Measurements from ENCODE around the gene NR1D1.

The NR1D1 gene

DNA sequence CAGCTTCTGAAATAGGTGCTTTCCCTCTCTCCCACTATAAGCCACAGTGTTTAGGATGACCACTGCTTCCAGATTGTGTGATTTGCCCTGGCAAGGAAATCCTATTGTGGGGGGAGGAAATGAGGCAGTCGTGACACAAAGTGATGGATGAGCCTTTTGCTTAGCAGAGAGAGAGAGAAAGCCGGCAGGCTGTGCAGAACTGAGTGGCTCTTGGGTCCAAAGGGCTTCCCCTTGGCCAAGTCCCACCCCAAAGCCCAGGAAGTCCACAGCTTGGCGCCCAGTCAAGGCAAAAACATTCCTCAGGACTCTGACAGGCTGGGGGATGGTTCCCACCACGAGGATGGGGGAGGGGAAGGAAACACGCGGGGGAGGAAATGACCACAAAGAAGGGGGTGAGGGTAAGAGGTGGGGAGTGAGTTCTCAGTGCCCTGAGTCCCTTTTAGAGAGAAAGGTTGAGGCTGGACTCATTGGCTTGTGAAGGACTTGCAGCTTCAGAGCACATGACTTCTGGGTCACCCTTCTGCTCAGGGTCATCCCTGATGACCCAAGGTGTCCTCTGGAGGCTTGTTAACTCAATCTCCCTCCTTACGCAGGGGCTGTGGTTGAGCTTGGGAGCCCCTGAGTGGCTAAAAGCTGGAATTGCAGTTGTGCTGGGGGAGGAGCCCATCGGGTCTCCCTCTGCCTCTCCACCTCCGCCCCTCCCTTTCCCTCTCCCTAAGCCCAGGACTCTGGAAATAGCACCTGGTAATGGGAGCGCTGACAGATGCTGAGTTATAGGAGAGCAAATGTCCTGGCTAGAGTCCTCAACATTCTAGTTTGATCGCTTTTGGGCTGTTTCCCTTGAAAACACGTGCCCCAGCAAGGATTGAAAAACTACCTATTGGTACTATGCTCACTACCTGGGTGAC, 11.1 kb upstream of the NR1D1 start:
- DNase-seq (ENCODE audit: low spot score): peak; percentile 95

DNA sequence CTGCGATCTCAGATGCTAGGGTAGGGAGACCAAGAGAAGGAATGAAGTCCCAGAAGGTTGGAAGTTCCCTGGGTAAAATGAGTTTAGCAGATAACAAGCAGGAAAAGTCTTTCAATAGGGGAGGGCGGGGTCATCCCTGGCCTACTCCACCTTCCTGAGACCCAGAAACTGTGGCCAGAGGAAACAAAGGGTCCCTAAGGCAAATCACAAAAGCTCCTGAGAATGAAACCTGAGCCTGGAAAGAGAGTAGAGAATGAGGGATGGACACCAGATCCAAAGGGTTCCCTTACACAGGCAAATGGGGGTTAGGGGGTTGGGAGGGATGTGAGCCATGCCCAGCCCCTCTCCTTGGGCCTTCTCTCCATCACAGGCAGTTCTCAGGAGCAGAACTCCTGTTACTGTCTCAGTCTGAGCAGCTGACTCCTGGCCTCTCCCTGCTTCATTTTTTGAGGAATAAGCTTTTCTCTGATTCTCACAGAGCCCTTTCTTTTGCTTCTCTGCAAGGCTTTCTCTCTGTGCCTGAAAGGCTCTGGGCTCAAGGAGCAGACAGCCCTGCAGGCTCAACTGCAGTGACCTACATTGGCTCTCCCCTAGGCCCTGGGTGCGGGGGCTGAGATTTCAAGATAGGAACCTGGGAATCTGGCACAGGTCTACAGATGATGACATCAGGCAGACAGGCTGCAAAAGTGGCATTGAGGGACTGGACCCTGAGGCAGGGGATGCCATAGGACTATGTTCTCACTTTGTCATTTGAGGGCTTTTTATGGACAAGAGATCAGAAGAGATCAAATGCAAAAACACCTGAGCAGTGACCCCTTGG, 9.8 kb upstream of the NR1D1 start:
- no peak for DNase-seq (ENCODE audit: low spot score)

DNA sequence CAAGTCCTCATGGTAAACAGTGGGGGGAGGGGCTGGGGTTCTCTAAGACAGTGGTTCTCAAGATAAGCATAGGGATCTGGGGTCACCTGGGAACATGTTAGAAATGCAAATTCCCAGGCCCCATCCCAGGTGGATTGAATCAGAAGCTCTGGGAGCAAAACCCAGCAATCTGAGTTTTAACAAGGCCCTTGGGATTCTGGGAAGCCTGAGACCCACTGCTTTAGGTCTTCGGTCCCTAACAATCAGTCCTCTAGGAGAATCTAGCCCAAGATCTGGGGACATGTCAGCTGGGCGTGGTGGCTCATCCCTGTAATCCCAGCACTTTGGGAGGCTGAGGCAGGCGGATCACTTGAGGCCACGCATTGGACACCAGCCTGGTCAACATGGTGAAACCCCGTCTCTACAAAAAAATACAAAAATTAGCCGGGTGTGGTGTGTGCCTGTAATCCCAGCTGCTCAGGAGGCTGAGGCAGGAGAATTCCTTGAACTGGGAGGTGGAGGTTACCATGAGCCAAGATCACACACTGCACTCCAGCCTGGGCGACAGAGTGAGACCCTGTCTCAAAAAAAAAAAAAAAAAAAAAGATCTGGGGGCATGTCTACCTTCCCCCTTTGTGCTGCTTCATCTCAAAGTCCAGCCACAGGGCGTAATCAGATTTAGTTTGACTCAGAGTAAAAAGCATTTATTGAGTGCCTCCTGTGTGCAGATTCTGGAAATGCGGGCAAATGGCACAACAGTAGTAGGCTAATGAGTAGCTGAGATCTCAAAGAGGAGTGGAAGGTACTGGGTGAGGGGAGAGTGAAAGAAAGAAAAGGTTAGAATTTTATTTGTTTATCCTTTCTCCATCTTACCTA, 8.8 kb upstream of the NR1D1 start:
- DNase-seq (ENCODE audit: low spot score): no peak

DNA sequence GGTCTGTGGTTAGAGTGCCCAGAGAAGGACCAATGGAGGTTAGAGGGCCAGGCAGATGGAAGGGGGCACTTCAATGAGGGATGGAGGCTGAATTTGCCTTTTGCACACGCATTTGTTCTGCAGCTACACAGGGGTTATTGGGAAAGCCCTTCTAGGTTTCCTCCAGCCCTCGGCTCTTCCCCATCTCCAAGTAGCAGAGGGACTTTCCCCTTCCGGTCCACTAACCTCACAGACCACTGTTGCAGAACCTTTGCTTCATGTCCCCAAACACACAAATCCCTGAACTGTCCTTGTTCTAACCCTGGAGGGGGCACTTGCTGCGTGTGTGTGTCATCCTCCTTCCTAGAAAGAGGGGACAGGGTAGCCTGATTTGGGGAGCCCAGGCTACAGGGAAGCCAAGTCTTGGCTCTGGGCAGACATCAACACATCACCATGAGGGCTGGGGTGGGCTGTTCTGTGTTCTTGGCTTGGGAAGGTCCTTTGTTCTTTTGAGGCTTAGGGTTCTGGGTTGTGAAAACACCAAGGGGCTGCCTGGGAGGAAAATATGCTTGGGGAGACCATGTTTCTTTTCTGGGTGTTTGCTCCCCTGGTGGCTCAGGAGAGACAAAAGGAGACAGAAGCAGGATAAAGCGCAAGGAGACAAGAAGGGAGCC, 7.3 kb upstream of the NR1D1 start:
- DNase-seq (ENCODE audit: low spot score): no peak

DNA sequence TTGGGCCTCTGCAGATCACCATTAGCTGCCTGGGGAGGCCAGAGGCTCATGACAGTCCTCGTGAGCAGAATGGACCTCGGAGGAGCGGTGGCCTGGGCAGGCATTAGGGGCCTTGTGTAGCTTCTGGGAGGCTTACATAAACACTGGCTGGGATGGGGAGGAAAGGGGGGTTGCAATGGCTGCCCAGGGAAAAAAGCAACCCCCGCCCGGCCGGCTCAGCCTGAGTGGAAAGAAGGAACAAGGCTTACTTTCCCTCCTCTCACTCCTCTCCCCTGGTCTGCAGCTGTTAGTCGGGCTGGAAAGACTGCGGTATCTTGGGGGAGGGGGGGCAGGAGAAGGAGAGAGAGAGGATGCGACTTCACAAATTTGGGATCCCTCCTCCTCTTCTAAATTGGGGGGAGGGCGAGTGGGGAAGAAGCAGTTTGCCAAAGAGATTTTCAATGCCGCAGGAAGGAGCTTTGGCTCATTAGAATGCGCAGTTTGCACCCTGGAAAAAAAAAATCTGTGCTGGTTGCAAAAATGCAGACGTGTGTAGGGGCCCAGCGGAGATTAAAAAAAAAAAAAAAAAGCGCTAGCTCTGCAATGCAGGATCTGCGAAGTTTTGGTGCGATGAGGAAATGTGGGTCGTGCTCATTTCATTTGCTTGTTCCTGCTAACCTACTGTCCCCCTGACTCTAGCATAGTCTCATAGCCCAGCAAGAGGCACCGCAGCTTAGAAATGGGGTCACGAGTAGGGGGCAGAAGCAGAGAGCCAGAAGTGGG, 6.6 kb upstream of the NR1D1 start:
- no peak for DNase-seq (ENCODE audit: low spot score)

DNA sequence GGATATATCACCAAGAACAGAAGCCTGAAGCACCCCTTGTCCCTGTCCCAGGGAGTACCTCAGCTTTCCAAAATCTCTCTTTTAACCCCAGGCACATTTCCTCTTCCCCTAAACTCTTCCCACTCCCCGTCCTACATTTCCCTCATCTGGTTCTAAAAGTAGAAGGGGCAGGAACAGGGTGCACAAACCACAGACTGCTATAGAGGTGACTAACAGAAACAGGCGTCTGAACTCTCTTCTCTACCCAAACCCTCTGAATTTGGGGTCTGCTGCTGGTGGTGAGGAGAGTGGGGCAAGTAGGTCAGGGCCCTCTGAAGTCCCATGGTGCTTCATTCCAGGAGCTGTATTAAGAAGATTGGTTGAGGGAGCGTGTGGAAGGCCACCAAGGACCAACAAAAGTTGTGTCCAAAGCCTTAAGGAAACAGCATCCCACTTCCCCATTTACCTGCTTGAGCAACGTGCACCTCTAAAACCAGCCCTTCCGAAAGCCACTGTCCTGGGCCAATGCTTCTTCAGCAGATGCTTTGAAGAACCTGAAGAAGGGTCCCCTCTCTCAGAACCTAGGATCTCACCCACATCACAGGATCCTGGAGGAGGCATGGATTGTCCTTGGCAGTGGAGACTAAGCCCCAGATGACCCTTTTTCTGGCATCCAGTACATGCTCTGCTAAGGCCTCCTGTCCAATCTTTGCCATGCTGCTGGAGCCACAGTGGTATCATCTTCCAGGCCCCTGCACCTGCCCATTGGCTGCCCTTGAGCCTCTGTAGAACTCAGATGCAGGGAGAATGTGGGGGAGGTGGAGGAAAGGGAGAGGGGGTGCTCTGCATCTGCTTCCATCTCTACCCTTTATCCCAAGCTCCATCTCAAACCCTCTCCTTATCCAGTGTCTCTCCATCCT, 5.7 kb upstream of the NR1D1 start:
- no peak for DNase-seq (ENCODE audit: low spot score)

DNA sequence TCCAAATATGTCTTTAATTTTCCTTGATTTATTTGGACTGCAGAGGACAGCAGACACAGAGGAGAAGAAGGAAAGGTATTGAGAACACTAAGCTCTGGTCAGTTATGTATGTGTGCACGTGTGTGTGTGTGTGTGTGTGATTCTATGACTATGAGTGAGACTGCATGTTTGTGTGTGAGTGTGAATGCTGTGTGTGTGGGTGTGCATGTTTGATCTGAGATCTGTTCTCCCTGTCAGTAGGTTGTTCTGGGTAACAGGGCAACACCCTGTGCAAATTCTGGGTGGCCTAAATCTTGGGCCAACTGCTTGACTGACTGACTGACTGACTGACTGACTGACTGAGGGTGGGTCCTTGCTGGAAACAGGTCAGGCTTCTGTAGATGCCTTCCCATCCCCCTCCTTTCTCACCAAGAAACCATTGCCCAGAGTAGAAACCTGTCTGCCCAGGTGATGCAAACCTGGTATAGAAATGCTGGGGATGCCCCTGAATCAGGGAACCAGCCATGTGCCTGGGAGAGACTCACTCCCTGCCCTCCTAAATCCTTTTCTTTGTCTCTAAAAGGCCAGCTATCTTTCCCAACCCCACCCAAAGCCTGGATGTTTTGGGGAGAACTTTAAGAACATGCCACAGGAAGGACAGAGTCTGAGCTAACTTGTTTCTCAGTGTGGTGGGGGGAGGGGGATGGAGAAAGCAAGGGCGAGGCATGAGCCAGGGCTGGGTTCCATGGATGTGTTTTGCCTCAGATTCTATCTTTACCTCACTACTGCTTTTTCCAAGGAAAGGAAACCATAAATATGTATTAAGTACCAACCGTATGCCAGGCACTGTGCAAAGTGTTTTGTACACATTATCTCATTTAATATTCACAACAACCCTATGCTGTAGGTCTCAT, 4.5 kb upstream of the NR1D1 start:
- DNase-seq (ENCODE audit: low spot score): no peak

DNA sequence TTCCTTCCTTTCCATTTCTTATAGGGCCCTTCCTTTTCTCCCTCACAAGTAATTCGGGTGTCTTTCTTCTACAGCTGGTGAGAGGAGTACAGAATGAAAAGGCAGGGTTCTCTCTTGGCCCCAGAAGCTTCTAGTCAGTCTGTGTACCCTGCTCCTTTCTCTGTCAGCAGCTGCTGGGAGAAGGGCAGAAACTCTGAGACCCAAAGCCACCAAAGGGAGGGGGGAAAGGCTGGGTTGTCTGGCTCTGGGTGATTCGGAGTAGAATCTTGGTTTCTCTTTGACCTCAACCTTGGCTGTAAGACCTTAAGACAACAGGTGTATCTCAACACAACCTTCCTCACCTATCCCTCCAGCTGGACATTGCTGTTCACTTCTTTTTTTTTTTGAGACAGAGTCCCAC, 3.3 kb upstream of the NR1D1 start:
- no peak for DNase-seq (ENCODE audit: low spot score)

DNA sequence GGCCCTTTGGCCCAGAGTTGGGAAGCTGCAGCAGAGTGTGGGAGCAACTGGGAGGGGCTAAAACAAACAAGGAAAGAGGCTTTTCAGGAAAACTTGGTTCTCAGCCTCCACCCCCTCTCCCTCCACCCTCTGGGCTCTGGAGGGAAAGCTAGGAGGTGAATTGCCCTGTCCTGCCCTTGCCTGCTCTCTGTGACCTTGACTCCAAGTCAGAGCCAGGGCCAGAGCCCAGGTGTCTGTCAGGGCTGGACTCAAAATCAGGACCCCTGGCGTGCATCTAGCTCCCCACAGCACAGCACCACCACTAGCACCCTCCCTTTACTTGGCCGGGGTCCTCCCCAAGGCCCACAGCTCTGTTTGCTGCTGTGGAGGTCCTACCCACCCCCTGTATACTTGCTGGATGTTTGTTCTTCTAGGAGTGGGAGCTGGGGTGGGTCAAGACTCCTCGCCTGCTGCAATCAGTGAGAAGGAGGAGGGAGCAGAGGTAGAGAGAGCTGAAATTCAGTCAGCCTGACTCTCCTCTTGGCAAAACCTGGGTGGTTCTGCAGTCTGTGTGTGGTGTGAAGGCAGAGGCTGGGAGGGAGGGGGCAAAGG, 2.8 kb upstream of the NR1D1 start:
- DNase-seq (ENCODE audit: low spot score): no peak

DNA sequence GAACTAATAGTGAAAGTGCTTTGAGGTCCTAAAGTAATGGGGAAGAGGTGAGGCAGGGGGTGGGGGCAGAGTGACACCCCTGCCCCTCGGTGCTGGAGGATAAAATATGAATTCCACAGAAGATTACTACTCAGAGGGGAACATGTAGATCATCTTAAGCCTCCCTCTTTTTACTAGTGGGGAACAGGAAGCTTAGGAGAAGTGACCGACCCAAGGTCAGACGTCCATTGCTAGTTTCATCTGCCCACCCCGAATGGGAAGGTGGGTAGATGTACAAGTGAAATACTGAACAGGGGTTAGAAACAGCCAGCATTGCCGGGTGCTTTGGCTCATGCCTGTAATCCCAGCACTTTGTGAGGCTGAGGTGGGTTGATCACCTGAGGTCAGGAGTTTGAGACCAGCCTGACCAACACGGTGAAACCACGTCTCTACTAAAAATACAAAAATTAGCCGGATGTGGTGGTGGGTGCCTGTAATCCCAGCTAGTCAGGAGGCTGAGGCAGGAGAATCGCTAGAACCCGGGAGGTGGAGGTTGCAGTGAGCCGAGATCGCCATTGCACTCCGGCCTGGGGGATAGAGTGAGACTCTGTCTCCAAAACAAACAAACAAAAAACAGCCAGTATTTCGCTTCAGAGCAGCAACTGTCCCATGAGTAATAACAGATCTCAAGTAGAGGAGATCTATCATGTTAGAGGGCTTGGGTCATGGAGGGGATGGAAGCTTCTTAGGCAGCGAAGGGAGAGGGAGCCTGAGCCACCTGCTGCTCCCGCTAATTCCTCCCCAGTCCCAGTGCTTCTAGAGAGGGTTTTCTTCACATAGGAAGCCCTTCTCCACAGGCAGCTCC, 1.2 kb upstream of the NR1D1 start:
- no peak for DNase-seq (ENCODE audit: low spot score)

DNA sequence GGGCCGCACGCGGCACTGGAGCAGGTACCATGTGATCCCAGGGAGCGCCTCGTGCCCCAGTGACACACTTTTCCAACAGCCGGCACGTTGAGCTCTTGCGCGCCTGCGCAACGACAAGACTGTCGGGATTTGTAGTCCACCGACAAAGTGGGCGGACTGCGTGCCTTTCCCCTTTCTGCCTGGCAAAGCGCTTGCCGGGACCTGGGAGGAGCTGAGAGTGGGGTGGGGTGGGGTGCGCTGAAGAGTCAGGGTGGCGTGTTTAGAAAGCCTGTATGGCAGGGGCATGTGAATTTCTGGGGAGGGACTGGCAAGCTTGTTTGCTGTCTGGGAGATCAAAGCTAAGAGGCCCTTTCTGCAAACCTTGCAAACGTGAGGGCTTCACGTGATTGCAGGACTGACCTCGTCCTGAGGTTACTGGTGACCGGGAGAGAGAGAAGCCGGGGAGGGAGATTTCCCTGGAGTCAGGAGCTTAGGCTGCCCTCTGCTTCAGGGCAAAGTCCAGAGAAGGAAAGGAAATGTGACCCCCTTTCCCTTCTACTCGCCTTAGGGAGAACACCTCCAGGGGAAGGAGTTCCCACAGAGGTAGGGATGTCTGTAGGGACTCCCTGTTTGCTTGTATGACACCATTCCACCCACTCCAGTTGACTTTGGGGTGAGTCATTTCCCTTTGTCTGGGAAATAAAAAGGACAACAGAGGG, 429 bp upstream of the NR1D1 start:
- DNase-seq (ENCODE audit: low spot score): peak; percentile 100

DNA sequence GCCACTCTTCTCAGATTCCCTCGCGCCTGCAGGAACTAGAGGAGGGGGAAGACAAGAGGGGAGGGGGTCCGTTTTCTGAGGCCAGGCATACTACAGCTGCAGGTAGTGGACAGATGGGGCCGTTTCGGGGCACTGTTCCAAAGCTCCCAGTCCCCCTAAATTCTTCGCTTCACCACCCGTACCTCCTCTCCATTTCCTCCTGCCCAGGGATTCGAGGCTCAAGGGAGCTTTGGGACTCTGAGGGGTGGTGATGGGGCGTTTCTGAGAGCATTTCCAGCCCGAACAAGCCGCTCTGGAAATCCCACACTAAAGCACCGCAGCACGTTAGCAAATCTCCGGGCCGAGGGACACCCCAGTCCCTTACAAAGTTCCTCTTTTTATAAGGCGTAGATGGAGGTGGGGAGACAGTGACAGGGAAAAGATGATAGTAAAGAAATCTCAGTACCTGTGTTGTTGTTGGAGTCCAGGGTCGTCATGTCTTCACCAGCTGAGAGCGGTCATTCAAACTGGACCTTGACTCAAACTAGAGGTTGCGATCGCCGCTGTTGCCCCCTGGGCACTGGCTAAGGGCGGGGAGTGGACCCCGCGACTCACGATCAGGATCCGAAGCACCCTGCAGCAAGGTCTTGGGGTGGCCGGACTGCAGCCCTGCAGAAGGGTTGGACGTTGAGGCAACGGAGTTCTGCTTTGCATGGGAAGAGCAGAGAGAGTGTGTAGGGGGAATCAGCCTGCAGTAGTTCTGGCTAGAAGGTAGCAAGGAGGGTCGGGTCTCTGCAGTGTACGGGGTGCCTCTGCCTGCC, 570 bp downstream of the NR1D1 start:
- DNase-seq (ENCODE audit: low spot score): no peak

DNA sequence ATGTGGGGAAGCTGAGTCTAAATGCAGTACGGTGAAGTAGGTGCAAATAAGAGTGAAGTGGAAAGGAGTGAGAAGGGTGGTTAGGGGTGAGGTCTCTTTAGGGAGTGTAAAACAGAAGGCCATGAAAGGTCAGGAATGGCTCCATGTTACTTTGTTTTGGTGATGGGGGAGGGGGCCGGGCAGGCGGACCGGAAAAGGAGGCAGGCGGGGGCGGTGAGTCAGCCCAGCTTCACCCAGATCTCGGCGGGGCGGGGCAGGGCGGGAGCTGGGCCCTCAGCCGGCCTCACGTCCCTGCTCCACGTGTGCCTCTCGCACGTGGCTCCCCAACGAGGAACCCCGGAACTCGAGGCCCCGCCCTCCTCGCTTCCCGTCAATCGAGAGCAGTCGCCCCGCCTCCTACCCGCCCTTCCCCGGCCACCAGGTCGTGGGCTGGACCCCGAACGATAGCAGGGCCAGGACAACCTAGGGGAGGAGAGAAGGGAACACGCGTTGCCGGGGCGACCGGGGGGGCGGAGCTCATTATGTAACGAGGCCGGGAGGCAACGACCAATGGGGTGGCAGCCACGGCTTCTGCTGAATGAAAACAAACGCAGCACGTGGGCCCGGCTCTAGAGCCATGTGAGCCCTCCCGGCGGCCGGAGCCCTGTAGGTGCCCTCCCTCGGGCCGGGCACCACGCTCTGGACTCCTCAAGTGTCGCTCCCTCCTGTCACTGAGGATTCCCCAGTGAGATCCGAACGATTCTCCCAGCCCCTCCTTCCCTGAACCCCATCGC, 1.4 kb downstream of the NR1D1 start:
- DNase-seq (ENCODE audit: low spot score): peak; percentile 98

DNA sequence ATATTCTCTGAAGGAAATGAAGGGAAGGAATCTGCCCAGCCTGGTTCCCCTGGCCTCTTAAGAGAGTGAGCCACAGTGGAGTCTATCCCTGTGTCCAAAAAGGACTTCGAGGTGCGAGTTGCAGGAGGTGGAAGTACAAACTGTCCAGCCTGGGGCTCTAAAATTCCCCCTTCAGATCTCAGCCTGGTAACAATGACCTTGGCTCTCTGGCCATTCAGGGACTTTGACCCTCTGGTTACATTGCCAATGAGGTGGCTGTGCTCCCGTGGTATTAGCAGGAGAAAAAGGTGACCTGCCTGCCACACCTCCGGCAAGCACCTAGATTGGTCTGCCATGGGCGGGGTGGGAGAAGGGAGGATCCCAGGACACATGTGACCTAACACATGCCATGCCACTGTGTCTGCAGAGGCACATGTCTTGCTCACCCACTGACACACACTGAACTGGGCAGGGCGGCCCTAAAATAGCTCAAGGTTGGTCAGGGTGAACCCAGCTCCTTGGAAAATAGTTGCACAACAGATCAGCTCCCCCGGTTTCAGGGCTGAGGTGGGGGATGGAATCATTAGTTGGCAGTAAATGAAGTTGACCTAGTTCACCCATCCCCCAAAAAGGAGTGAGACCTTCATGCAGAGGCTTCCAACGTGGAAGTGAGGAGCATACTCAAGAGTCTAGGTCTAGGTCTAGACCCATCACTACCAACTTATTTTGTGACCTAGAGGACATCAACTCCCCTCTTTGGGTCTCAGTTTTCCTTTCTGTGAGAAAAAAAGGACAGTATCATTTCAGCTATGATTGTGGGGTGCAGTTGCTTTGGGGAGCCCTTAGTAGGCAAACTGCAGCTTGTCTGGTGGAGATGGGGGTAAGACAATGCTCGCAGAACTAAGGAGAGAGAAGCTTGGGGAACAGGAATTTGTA, 2.2 kb downstream of the NR1D1 start:
- peak; percentile 76 for DNase-seq (ENCODE audit: low spot score)

Data from RKO (cell line).